ENCODE data around the gene MPPE1.

GRCh38 chr18:11884396-11885030 lies 23.6 kb downstream of the MPPE1 start:
- no peak for TF ChIP-seq EZH2phosphoT487 (IDR thresholded peaks at IDR 0.05; ENCODE audit: borderline replicate concordance)
- no peak for TF ChIP-seq EZH2 (IDR thresholded peaks at IDR 0.05)
- TF ChIP-seq CTCF (IDR thresholded peaks at IDR 0.05 in 2 of 3, conservative IDR thresholded peaks at IDR 0.05 in 1 of 3; ENCODE audit: borderline replicate concordance in 1 of 3, insufficient read depth in 1 of 3, low read depth in 2 of 3, low read length in 2 of 3) = no peak
- TF ChIP-seq FOSL1 (IDR thresholded peaks at IDR 0.05; ENCODE audit: low read depth) = no peak
- TF ChIP-seq POLR2AphosphoS5 (IDR thresholded peaks at IDR 0.05; ENCODE audit: low read depth, low read length) = no peak
- no peak for TF ChIP-seq JUND (IDR thresholded peaks at IDR 0.05)
- TF ChIP-seq RAD21 (IDR thresholded peaks at IDR 0.05; ENCODE audit: low read depth) = no peak
- TF ChIP-seq YY1 (IDR thresholded peaks at IDR 0.05; ENCODE audit: extremely low read depth, insufficient replicate concordance, low read depth, low read length) = no peak

Measured in HCT116 (cell line).